HEK293 (cell line): ENCODE results near the gene RBPJ.
A peak's percentile ranks its signal among the peaks of the same experiment; 100 is the strongest.

Experiments used
- CTCF ChIA-PET: fragments of 350-600 bp; formaldehyde crosslinking; extraction: SDS; loops from one replicate; lab custom pipeline; 2021; ENCODE audit warnings: antibody characterized with exemption; lab: Yijun Ruan, JAX
- POLR2A ChIA-PET: fragments of 300-600 bp; formaldehyde crosslinking; extraction: SDS; loops from one replicate; lab custom pipeline; 2020; ENCODE audit warnings: antibody characterized with exemption, inconsistent platforms; lab: Yijun Ruan, JAX
- H3K27ac ChIP-seq: fragments of 200-500 bp; sonication (Bioruptor generic); 2 replicates; pipeline ENCODE4 v1.5.1; 2014; ENCODE audit warnings: low read depth, low read length, control low read depth, inconsistent platforms; ENCODE audit errors: extremely low read depth
- H3K36me3 ChIP-seq, 2 experiments: fragments of 200-500 bp in 1 of 2; sonication (Bioruptor generic) in 1 of 2; 1 replicate in 1 of 2; 2 replicates in 1 of 2; pipeline ENCODE4 v1.5.1; 2014 to 2017; ENCODE audit warnings: inconsistent platforms in 2 of 2, low read length in 2 of 2; ENCODE audit not compliant: control insufficient read depth in 2 of 2, insufficient read depth in 1 of 2
- H3K4me1 ChIP-seq: fragments of 200-500 bp; sonication (Bioruptor generic); 2 replicates; pipeline ENCODE4 v1.5.1; 2014; ENCODE audit warnings: mild to moderate bottlenecking, low read length, inconsistent platforms; ENCODE audit not compliant: control insufficient read depth, insufficient read depth
- H3K4me3 ChIP-seq: 2 replicates; pipeline ENCODE4 v1.5.1; 2011; ENCODE audit warnings: low read depth, mild to moderate bottlenecking, control low read depth, low read length, moderate library complexity
- H3K9me3 ChIP-seq: fragments of 200-500 bp; sonication (Bioruptor generic); 2 replicates; pipeline ENCODE4 v1.5.1; 2014; ENCODE audit warnings: low read depth, low read length, inconsistent platforms; ENCODE audit not compliant: control insufficient read depth, insufficient read depth
- KLF1 ChIP-seq: fragments of 450-650 bp; formaldehyde crosslinking; IDR thresholded peaks from 2 replicates; pipeline ENCODE4 v1.5.1; 2016; ENCODE audit warnings: missing biosample characterization, missing genetic modification characterization
- KLF10 ChIP-seq: fragments of 450-650 bp; IDR thresholded peaks from 2 replicates; pipeline ENCODE4 v1.5.1; 2018; ENCODE audit warnings: missing biosample characterization, mild to moderate bottlenecking, missing genetic modification characterization
- KLF17 ChIP-seq: fragments of 450-650 bp; formaldehyde crosslinking; IDR thresholded peaks from 2 replicates; pipeline ENCODE4 v1.5.1; 2016; ENCODE audit warnings: missing biosample characterization, missing genetic modification characterization
- PRDM10 ChIP-seq: fragments of 450-650 bp; formaldehyde crosslinking; IDR thresholded peaks from 2 replicates; pipeline ENCODE4 v1.5.1; 2016; ENCODE audit warnings: missing biosample characterization, missing genetic modification characterization
- RBAK ChIP-seq: fragments of 450-650 bp; formaldehyde crosslinking; IDR thresholded peaks from 2 replicates; pipeline ENCODE4 v1.5.1; 2016; ENCODE audit warnings: missing biosample characterization, missing genetic modification characterization
- SP2 ChIP-seq: fragments of 450-650 bp; formaldehyde crosslinking; IDR thresholded peaks from 2 replicates; pipeline ENCODE4 v1.5.1; 2016; ENCODE audit warnings: missing biosample characterization, missing genetic modification characterization
- ZEB2 ChIP-seq: fragments of 450-650 bp; formaldehyde crosslinking; IDR thresholded peaks from 2 replicates; pipeline ENCODE4 v1.5.1; 2016; ENCODE audit warnings: missing biosample characterization, missing genetic modification characterization
- ZFP3 ChIP-seq: fragments of 450-650 bp; formaldehyde crosslinking; IDR thresholded peaks from 2 replicates; pipeline ENCODE4 v1.5.1; 2016; ENCODE audit warnings: low read depth, missing biosample characterization, missing genetic modification characterization
- ZNF10 ChIP-seq: fragments of 450-650 bp; formaldehyde crosslinking; IDR thresholded peaks from 2 replicates; pipeline ENCODE4 v1.5.1; 2017; ENCODE audit warnings: missing biosample characterization, missing genetic modification characterization
- ZNF202 ChIP-seq: fragments of 450-650 bp; formaldehyde crosslinking; IDR thresholded peaks from 2 replicates; pipeline ENCODE4 v1.5.1; 2016; ENCODE audit warnings: missing biosample characterization, missing genetic modification characterization, borderline replicate concordance
- ZNF248 ChIP-seq: fragments of 450-650 bp; formaldehyde crosslinking; IDR thresholded peaks from 2 replicates; pipeline ENCODE4 v1.5.1; 2017; ENCODE audit warnings: missing biosample characterization, missing genetic modification characterization
- ZNF324 ChIP-seq: fragments of 450-650 bp; formaldehyde crosslinking; IDR thresholded peaks from 2 replicates; pipeline ENCODE4 v1.5.1; 2016; ENCODE audit warnings: missing biosample characterization, missing genetic modification characterization
- ZNF473 ChIP-seq: fragments of 450-650 bp; formaldehyde crosslinking; IDR thresholded peaks from 2 replicates; pipeline ENCODE4 v1.5.1; 2017; ENCODE audit warnings: missing biosample characterization, missing genetic modification characterization
- ZNF529 ChIP-seq: fragments of 450-650 bp; formaldehyde crosslinking; IDR thresholded peaks from 2 replicates; pipeline ENCODE4 v1.5.1; 2017; ENCODE audit warnings: missing genetic modification characterization, missing biosample characterization; ENCODE audit not compliant: insufficient replicate concordance
- ZNF548 ChIP-seq: fragments of 450-650 bp; formaldehyde crosslinking; IDR thresholded peaks from 2 replicates; pipeline ENCODE4 v1.5.1; 2016; ENCODE audit warnings: missing biosample characterization, missing genetic modification characterization
- ZNF670 ChIP-seq: fragments of 450-650 bp; formaldehyde crosslinking; IDR thresholded peaks from 2 replicates; pipeline ENCODE4 v1.5.1; 2016; ENCODE audit warnings: missing biosample characterization, missing genetic modification characterization, low read depth
- ZNF791 ChIP-seq: fragments of 450-650 bp; formaldehyde crosslinking; IDR thresholded peaks from 2 replicates; pipeline ENCODE4 v1.5.1; 2016; ENCODE audit warnings: missing biosample characterization, missing genetic modification characterization
- ZNF792 ChIP-seq: fragments of 450-650 bp; formaldehyde crosslinking; IDR thresholded peaks from 2 replicates; pipeline ENCODE4 v1.5.1; 2016; ENCODE audit warnings: missing biosample characterization, missing genetic modification characterization
- ZNF830 ChIP-seq: fragments of 450-650 bp; IDR thresholded peaks from 2 replicates; pipeline ENCODE4 v1.5.0; 2018; ENCODE audit warnings: missing biosample characterization, missing genetic modification characterization, low read depth, mild to moderate bottlenecking, moderate library complexity
- ZSCAN16 ChIP-seq: fragments of 450-650 bp; formaldehyde crosslinking; IDR thresholded peaks from 2 replicates; pipeline ENCODE4 v1.5.1; 2016; ENCODE audit warnings: missing biosample characterization, missing genetic modification characterization
- TF ChIP-seq, protein P1 (sequence below): fragments of 450-650 bp; formaldehyde crosslinking; IDR thresholded peaks from 2 replicates; pipeline ENCODE4 v1.5.1; 2017; ENCODE audit warnings: missing biosample characterization, missing genetic modification characterization
- TF ChIP-seq, protein P2 (sequence below): fragments of 450-650 bp; formaldehyde crosslinking; IDR thresholded peaks from 2 replicates; pipeline ENCODE4 v1.5.1; 2016; ENCODE audit warnings: missing biosample characterization, missing genetic modification characterization

RBPJ gene

GRCh38 chr4:26281881-26282280, 38.9 kb upstream of the RBPJ start:
- Histone ChIP-seq H3K4me1 (no peaks in the 10 kb centered on the region), H3K4me3 (no peak overlapping the region), H3K36me3 (no peaks in the 10 kb centered on the region), H3K9me3 (no peaks in the 10 kb centered on the region)
- CTCF ChIA-PET, result interaction anchor here (0.6 kb wide), 1 partner anchor 9 kb away, joined by 4 read pairs; no protein-coding TSS in a partner anchor
- no peak for TF ChIP-seq ZNF791 (tag by site-specific recombination)
- TF ChIP-seq, protein P1, sequence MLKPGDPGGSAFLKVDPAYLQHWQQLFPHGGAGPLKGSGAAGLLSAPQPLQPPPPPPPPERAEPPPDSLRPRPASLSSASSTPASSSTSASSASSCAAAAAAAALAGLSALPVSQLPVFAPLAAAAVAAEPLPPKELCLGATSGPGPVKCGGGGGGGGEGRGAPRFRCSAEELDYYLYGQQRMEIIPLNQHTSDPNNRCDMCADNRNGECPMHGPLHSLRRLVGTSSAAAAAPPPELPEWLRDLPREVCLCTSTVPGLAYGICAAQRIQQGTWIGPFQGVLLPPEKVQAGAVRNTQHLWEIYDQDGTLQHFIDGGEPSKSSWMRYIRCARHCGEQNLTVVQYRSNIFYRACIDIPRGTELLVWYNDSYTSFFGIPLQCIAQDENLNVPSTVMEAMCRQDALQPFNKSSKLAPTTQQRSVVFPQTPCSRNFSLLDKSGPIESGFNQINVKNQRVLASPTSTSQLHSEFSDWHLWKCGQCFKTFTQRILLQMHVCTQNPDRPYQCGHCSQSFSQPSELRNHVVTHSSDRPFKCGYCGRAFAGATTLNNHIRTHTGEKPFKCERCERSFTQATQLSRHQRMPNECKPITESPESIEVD (tag by site-specific recombination), result peak; percentile 25; the same call in 1 of the 2 replicates
- TF ChIP-seq, all 188 proteins: peak for 1
- POLR2A ChIA-PET, result no interaction called here
- no peak overlapping the region for H3K27ac ChIP-seq

DNA sequence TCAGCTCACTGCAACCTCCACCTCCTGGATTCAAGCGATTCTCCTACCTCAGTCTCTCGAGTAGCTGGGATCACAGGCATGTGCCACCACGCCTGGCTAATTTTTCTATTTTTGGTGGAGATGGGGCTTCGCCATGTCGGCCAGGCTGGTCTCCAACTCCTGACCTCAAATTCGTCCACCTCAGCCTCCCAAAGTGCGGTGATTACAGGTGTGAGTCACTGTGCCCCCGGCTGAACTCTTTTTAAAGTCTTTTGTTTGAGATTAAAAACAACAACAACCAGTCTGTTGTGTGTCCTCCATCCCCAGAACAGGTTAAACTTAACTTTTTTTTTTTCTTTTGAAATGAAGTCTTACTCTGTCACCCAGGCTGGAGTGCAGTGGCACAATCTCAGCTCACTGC, 36.3 kb upstream of the RBPJ start:
- CTCF ChIA-PET, result no interaction called here
- TF ChIP-seq ZNF248 (tag by site-specific recombination) (no peak), ZNF10 (tag by site-specific recombination) (no peak), KLF17 (no peak), ZNF529 (tag by site-specific recombination) (no peak), ZNF202 (tag by site-specific recombination) (no peak), ZNF670 (no peak), ZEB2 (tag by site-specific recombination) (no peak), RBAK (tag by site-specific recombination) (no peak), ZNF324 (no peak), ZNF548 (tag by site-specific recombination) (no peak), ZNF473 (tag by site-specific recombination) (no peak), ZNF830 (no peak), ZFP3 (no peak), ZNF792 (tag by site-specific recombination) (no peak), ZSCAN16 (no peak), KLF1 (no peak)
- TF ChIP-seq, all 188 proteins: peak for 0
- H3K36me3 ChIP-seq, result no peaks in the 10 kb centered on the region

GRCh38 chr4:26285272-26285671, 35.5 kb upstream of the RBPJ start:
- H3K27ac ChIP-seq, result no peak overlapping the region
- CTCF ChIA-PET, result no interaction called here
- TF ChIP-seq PRDM10 (tag by site-specific recombination) (no peak), KLF10 (tag by site-specific recombination) (no peak), SP2 (tag by site-specific recombination) (no peak)
- TF ChIP-seq, protein P2, sequence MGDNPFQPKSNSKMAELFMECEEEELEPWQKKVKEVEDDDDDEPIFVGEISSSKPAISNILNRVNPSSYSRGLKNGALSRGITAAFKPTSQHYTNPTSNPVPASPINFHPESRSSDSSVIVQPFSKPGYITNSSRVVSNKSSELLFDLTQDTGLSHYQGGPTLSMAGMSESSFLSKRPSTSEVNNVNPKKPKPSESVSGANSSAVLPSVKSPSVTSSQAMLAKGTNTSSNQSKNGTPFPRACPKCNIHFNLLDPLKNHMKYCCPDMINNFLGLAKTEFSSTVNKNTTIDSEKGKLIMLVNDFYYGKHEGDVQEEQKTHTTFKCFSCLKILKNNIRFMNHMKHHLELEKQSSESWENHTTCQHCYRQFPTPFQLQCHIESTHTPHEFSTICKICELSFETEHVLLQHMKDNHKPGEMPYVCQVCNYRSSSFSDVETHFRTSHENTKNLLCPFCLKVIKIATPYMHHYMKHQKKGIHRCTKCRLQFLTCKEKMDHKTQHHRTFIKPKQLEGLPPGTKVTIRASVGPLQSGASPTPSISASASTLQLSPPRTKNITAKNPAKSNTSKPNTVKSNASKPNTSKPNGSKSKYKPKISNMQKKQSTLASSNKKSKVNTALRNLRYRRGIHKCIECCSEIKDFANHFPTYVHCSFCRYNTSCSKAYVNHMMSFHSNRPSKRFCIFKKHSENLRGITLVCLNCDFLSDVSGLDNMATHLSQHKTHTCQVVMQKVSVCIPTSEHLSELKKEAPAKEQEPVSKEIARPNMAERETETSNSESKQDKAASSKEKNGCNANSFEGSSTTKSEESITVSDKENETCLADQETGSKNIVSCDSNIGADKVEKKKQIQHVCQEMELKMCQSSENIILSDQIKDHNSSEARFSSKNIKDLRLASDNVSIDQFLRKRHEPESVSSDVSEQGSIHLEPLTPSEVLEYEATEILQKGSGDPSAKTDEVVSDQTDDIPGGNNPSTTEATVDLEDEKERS, result no peak
- TF ChIP-seq, all 188 proteins: peak for 0
- POLR2A ChIA-PET, result no interaction called here
- H3K4me3 ChIP-seq, result no peak overlapping the region
- H3K9me3 ChIP-seq, result no peaks in the 10 kb centered on the region
- H3K4me1 ChIP-seq, result no peaks in the 10 kb centered on the region
- H3K36me3 ChIP-seq, result no peaks in the 10 kb centered on the region

More for the DNA sequence above, 36.3 kb upstream of the RBPJ start:
- no peaks in the 10 kb centered on the region for H3K9me3 ChIP-seq
- POLR2A ChIA-PET, result no interaction called here
- no peak overlapping the region for H3K4me3 ChIP-seq
- H3K27ac ChIP-seq, result no peak overlapping the region
- H3K4me1 ChIP-seq, result no peaks in the 10 kb centered on the region
